ENCODE results near the gene UGT1A9.

GRCh38 chr2:233708942-233709341, 37.2 kb downstream of the UGT1A9 start:
- TF ChIP-seq EZH2 (IDR thresholded peaks at IDR 0.05; ENCODE audit: insufficient read depth, poor library complexity, severe bottlenecking) (no peak), EZH2phosphoT487 (IDR thresholded peaks at IDR 0.05; ENCODE audit: insufficient read depth, low read depth) (no peak)
